Thoracic aorta (tissue), 2 donors: ENCODE measurements around the gene CCDC6. TPM values are rescaled to one million over a fixed set of nuclear protein-coding genes. Genes with fewer than 3 reads are reported as not detected.
"Not testable (repeated sequence)": the region's sequence is repeated elsewhere in the genome, so short reads cannot be mapped to it uniquely, and the experiment has no call there.

Experiments
- ATAC-seq: fragments of 150-250 bp; one replicate; pipeline ENCODE4 v1.8.0; 2017; ENCODE audit warnings: low read depth; ENCODE audit not compliant: insufficient number of reproducible peaks, low FRiP score
- DNase-seq: peaks from one replicate; pipeline ENCODE4 v3.0.0-alpha.2; 2020; ENCODE audit warnings: low spot score
- H3K27ac ChIP-seq, 2 donors: fragments of 200-600 bp; sonication (generic); 1 replicate in 1 of 2; 2 replicates in 1 of 2; pipeline ENCODE4 v1.5.1; 2016; ENCODE audit warnings: mild to moderate bottlenecking in 2 of 2, moderate library complexity in 2 of 2
- H3K27me3 ChIP-seq: fragments of 200-600 bp; sonication (generic); replicated peaks from 2 replicates; pipeline ENCODE4 v1.6.0; 2016; ENCODE audit warnings: mild to moderate bottlenecking; ENCODE audit not compliant: insufficient read depth
- H3K36me3 ChIP-seq: fragments of 200-600 bp; sonication (generic); one replicate; pipeline ENCODE4 v1.5.1; 2016
- H3K4me1 ChIP-seq, 2 donors: fragments of 200-600 bp; sonication (generic); 1 replicate in 1 of 2; 2 replicates in 1 of 2; pipeline versions ENCODE4 v1.5.1 to v1.6.0; 2016; ENCODE audit warnings: low read depth in 2 of 2, mild to moderate bottlenecking in 1 of 2; ENCODE audit not compliant: control insufficient read depth in 1 of 2
- H3K4me3 ChIP-seq: fragments of 200-600 bp; sonication (generic); 2 replicates; pipeline ENCODE4 v1.5.1; 2016; ENCODE audit warnings: mild to moderate bottlenecking
- H3K9me3 ChIP-seq: fragments of 200-600 bp; sonication (generic); 2 replicates; pipeline ENCODE4 v1.5.1; 2016
- CTCF ChIP-seq: fragments of 200-600 bp; sonication (generic); IDR thresholded peaks from one replicate; pipeline ENCODE4 v1.5.1; 2019; ENCODE audit warnings: antibody characterized with exemption
- total RNA-seq, 2 donors: library from RNA; depleted of rRNA; stranded (reverse); fragments of >200 nt; gene quantifications; one replicate each; pipeline versions ENCODE4 v1.1.0 to v1.2.3, GENCODE V29; 2016

Gene CCDC6
- total RNA-seq, 2 donors from 2014 or later: 69.3 to 70.9 TPM

- H3K4me3 ChIP-seq: no peak within 1 kb of the TSS
- no peaks in the 10 kb centered on the region for H3K9me3 ChIP-seq
- no peaks in the 10 kb centered on the region for H3K36me3 ChIP-seq
- no peak for TF ChIP-seq CTCF
- ATAC-seq (no peak), DNase-seq (no peak)
- no peak within 1 kb of the TSS for H3K27ac ChIP-seq
- no peaks in the 10 kb centered on the region for H3K27me3 ChIP-seq
- peaks cover 0 to 2% of the 10 kb centered on the region in 2 donors for H3K4me1 ChIP-seq
Measured at GRCh38 chr10:59753267-59753666, 153.1 kb downstream of the CCDC6 start, which contains the start of gene MRLN. Gene MRLN (minus strand): TSS chr10:59753455.

- Histone ChIP-seq H3K4me1 (no peaks in the 10 kb centered on the region), H3K27ac (no peak overlapping the region), H3K27me3 (no peaks in the 10 kb centered on the region), H3K36me3 (no peaks in the 10 kb centered on the region), H3K9me3 (no peaks in the 10 kb centered on the region), H3K4me3 (no peak overlapping the region)
- TF ChIP-seq CTCF: no peak
- DNase-seq (no peak), ATAC-seq (no peak)
Measured at GRCh38 chr10:59752278-59752940, 153.9 kb downstream of the CCDC6 start.

- H3K4me1 ChIP-seq: no peaks in the 10 kb centered on the region
- no peaks in the 10 kb centered on the region for H3K27me3 ChIP-seq
- H3K27ac ChIP-seq: no peak overlapping the region
- H3K36me3 ChIP-seq: no peaks in the 10 kb centered on the region
- no peak for TF ChIP-seq CTCF
- no peak for ATAC-seq
- H3K4me3 ChIP-seq: no peak overlapping the region
- no peaks in the 10 kb centered on the region for H3K9me3 ChIP-seq
- DNase-seq: no peak
Measured at GRCh38 chr10:59750155-59750945, 156.0 kb downstream of the CCDC6 start.

- no peak for TF ChIP-seq CTCF
- no peak for ATAC-seq
Measured at GRCh38 chr10:59748834-59749233, 157.5 kb downstream of the CCDC6 start.

GRCh38 chr10:59745163-59745650, 161.1 kb downstream of the CCDC6 start:
- TF ChIP-seq CTCF: no peak
- no peaks in the 10 kb centered on the region for H3K27me3 ChIP-seq
- no peaks in the 10 kb centered on the region for H3K4me1 ChIP-seq
- no peaks in the 10 kb centered on the region for H3K9me3 ChIP-seq
- H3K27ac ChIP-seq: no peak overlapping the region
- H3K4me3 ChIP-seq: no peak overlapping the region
- no peak for ATAC-seq
- DNase-seq: no peak
- H3K36me3 ChIP-seq: no peaks in the 10 kb centered on the region

More at GRCh38 chr10:59748834-59749233, 157.5 kb downstream of the CCDC6 start:
- Histone ChIP-seq H3K4me3 (no peak overlapping the region), H3K9me3 (no peaks in the 10 kb centered on the region), H3K27ac (no peak overlapping the region), H3K36me3 (no peaks in the 10 kb centered on the region), H3K4me1 (no peaks in the 10 kb centered on the region), H3K27me3 (no peaks in the 10 kb centered on the region)
- no peak for DNase-seq

GRCh38 chr10:59744762-59745161, 161.6 kb downstream of the CCDC6 start:
- H3K4me3 ChIP-seq, H3K9me3 ChIP-seq, H3K4me1 ChIP-seq, H3K36me3 ChIP-seq, H3K27me3 ChIP-seq, H3K27ac ChIP-seq, ATAC-seq, DNase-seq: not testable (repeated sequence)

- not testable (repeated sequence) for H3K27ac ChIP-seq, H3K9me3 ChIP-seq, DNase-seq, H3K27me3 ChIP-seq, H3K4me1 ChIP-seq, H3K36me3 ChIP-seq, H3K4me3 ChIP-seq, ATAC-seq
Measured at GRCh38 chr10:59744156-59744555, 162.2 kb downstream of the CCDC6 start.
